ENCODE measurements around the gene LIMD2.

LIMD2 gene

DNA sequence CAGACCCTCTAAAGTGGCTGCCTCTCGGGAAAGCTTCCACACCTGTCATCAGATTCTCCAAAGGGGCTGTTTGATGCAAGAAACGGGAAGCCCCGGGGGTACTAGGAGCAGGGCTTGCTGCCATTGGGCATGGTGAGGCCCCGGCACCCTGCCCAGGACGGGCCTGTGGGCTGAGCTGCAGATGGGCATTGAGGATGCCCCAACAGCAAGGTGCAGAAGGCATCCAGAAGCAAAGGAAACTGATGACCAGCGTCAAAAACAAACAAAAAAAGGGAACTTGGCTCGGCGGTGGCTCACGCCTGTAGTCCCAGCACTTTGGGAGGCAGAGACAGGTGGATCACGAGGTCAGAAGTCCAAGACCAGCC, 1.5 kb upstream of the LIMD2 start:
- no peak for DNase-seq (ENCODE audit: low read depth)

DNA sequence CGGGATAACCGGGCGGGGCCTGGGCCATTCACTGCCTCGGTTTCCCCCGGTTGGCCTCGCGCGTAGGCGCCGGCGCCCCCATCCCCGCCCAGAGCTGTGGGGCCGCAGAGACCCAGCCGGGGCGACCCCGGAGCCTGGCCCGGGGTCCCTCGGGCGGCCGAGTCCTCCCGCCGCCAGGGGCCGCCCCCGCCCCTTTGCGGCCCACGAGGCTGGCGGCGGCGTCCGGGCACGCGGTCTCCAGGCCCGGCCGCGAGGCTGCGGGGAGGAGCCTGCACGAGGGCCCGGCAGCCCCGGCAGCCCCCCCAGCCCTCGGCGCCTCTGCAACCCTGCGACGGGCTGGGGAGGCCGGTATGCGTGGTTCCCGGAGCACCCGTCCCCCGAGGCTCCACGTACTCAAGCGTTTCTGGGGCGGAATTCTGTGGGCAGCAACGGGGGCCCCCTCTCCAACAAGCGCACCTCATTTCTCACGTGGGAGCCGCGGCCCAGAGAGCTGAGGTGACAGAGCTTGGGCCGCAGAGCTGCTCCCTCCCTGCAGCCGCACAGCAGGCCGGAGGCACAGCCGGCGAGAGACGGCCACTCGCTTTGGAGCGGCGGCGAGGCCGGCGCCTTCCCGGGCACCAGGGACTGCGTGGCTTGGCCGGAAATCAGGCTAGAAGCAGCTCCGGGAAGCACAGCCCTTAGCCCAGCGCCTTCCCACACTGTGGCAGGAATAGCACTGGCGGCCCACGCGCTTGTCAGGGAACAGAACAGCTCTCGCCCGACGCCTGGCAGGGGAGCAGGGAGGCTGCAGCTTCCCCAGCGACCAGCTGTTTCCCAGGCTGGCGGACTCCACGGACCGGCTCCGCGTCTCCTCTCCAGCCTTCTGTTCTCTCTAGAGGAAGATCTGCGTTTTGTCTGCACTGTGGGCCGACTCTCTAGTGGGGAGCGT, 867 bp upstream of the LIMD2 start:
- peak; percentile 49 for DNase-seq (ENCODE audit: low read depth)

DNA sequence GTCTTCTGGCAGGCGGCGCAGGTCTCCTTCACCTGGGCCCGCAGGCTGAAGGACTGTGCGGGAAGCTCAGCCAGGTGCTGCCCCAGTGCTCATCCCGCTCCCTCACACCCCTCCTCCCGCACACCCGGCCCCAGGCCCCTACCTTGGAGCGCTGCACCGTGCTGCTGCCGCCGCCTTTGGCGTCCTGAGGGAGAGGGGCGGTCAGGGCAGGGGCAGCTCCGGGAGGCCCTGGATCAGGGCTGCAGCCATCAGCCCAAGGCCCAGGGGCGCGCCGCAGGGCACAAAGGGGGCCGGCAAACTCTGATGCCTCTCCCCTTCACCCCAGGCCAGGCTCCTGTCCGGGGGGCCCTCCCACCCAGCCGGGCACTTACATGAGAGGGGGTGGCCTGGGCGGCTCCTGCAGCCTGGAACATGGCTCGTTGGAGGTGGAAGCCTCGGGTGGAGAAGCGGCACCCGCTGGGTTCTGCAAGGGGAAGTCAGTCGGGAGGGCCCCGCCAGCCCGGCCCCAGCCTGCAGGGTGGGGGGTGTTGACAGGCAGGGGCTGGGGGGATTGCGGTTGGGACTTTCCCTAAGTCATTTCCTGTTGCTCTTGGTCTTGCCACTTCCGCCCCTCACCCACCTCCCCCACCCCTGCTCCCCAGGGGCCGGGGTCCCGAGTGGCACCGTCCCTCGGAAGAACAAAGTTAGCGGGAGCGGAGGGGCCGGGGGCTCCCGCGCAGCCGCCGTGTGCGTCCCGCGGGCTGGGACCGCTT, 863 bp downstream of the LIMD2 start:
- DNase-seq (ENCODE audit: low read depth): no peak

DNA sequence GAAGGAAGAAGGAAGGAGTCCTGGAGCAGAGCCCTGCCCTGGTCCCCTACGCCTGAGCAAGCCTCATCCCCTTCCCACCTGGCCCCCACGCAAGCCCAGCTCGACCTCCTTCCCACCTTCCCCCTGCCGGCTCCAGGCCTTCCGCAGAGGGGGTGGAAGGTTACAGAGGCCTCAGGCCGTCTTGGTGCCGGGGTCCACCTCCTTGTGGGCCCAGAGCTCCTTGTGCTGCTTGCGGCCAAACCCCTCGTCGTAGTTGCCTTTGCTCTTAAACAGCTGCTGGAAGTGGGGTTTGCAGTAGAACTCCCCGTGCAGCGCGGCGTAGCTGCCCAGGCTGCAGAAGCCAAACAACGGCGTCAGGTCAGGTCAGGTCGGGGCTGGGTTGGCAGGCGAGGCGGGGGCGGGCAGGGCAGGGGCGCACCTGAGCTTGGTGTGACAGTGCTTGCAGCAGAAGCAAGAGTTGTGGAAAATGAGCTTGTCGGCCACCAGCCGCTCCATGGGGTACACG, 1.5 kb downstream of the LIMD2 start:
- DNase-seq (ENCODE audit: low read depth): no peak

DNA sequence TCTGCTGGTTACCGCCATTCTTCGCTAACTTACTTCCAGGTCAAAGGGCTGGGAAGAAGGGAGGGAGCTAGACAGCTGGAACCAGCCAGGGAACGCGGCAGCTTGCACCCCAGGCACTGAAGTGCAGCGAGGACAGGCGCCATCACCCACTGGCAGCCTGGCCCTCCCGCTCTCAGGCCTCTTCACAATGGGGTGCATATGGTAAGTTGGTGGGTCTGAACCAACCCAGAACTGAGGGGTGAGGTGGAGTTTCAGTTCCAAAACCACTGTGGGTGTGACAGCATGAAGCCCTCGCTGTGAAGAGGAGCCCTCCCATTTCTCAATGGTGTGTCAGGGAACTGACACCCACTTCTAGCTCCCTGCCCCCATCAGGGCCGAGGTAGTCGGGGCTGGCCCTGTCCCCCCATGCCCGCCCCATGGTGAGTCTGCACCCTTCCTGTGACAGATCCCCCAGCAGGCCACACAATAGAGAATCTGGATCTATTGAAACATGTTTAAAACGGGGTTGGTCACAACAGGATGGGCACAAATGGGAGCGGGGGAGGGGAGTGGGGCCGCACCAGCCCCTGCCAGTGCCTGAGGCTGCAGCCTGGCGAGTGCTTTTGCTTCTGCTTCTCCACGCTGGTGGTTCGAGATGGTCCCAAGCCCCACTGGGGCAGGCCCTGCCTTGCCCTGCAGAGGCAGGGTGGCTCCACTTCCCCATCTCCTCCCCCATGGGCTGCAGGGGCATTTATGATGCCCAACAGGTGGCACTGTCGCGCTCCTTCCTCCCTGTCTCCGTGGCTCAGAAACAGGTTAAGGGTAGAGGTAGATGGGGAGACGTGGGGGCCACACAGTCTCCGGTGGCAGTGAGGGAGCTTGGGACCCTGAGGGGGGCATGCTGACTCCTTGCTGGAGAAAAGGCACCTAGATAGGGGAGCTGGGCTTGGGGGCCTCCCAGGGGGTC, 2.3 kb downstream of the LIMD2 start:
- DNase-seq (ENCODE audit: low read depth): no peak

DNA sequence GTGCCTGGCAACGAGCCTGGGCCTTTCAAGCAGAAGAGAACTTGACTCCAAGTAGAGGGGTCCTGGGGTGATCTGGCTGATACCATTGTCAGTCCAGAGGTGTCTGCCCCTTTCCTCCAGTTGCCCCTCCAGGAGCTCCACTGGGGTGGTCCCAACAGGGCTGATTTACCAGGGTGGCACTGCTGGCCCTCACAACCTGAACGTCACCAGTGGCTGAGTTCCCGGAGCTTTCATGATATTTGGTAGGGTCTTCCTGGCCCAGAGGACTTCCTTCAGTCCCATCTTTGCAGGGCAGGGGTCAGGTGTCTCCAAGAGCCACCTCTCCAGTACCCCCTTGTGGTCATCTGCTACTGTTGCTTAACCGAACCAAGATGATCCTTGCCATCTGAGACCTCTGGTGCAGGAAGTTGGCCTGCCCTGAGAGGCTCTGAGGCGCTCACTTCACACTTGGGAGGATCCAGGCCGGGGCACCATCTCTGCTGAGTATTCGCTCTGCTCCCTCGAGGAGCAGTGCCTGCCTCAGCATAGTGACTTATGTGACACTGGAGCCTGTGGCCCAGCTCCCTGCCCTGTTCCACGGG, 3.5 kb downstream of the LIMD2 start:
- DNase-seq (ENCODE audit: low read depth): peak; percentile 36

DNA sequence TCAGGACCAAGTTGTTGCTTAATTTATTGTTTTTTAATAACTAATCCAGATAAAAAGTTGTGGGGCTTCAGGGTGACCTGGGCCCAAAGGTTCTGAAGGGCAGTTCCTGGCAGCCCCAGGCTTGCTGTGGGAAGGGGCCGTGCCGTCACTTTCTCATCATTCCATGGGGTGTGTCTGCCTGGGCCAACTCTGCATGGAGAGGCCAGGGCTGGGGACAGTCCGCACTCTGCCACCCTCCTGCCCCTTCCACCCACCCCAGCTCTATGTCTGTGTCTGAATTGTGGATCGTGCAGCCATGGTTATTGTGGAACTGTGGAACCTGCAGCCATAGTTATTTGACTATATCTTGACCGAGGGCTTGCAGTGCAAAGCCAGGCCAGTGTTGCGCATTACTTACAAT, 4.0 kb downstream of the LIMD2 start:
- DNase-seq (ENCODE audit: low read depth): no peak

DNA sequence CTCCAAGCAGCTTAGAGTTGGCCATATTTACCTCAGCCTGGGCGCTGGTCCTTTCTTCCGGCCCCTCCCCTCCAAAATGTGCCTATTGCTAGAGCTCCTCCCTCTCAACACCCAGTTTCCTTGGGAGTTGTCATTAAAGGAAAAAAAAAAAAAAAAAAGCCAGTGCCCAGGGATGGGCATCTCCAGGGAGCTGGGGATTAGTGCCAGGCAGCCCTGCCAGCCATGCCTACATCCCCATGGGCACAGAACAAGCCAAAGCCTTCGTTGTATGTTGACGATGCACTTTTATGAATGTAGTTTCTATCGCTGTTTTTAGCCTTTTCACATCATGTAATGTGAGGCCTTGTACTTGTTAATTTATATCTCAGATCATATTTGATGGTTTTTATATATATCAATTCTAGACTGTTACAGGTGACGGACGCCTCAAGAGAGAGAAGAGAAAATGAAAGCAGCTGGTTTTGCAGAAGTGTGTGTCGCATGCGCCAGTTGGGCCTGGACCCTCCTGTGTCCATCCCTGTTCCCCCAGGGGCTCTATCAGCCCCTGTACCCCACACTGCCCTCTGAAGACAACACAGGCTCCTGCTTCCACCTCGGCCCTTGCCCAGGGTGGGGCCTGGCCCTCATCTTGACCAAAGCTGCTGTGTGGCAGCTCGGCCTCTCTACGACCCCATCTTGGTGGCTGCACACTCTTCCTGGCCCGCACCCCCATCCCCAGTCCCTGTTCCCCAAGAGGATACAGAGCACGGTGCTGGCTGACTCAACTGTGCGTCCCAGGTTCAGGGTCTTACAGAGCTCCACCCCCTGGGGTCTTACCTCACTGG, 4.8 kb downstream of the LIMD2 start:
- DNase-seq (ENCODE audit: low read depth): no peak

DNA sequence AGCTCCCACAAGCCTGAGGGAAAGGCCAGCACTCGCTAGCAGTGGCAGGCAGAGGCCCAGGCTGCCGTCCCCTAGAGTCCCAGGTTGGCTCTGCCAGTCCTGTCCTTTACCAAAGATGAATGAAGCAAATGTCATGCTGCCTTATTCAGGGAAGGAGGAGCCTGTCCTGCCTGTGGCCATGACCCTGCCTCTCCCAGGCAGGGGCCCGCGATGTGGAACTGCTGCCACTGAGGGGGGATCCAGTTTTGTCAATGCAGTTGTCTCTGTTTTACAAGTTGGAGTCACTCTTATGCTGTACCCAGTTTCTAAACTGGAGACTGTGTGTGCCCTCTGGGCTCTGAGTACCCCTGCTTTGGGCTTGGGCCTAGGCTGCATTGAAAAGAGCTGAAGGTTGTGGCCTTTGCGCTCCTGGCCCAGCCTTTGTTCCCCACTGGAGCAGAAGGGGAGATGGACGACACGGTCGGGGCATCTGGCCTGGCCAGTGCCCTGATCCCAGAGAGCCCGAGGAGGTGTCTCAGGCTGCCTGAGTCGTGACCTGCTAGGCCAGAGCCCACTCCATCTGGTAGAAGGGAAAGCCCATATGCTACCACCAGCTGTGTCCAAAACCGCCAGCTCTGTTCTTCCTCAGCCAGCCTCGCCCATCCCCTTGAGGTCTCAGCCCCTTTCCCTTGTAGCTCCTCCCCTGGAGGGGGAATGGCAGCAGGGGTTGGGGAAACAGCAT, 5.5 kb downstream of the LIMD2 start:
- no peak for DNase-seq (ENCODE audit: low read depth)

DNA sequence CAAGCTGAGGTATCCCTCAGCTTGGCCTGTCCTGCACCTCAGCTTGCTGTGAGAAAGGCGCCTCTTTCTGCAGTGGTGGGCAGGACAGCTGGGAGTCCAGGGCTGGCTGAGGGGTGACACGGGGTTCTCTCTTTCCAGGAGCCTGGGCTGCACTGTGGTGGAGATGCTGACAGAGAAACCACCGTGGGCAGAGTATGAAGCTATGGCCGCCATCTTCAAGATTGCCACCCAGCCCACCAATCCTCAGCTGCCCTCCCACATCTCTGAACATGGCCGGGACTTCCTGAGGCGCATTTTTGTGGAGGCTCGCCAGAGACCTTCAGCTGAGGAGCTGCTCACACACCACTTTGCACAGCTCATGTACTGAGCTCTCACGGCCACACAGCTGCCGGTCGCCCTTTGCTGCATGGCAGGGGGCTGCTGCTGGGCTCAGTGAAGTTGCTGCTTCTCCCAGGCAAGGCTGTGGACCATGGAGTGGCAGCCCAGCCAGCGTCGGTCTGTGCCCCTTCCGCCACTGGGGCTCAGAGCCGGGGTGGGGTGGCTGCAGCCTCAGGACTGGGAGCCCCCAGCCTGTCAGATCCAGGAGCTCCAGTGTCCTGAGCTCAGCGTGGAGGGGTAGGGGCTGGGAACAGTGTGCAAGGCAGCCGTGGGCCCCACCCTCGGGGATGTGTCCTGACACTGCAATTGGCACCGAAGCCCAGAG, 6.4 kb downstream of the LIMD2 start:
- no peak for DNase-seq (ENCODE audit: low read depth)

DNA sequence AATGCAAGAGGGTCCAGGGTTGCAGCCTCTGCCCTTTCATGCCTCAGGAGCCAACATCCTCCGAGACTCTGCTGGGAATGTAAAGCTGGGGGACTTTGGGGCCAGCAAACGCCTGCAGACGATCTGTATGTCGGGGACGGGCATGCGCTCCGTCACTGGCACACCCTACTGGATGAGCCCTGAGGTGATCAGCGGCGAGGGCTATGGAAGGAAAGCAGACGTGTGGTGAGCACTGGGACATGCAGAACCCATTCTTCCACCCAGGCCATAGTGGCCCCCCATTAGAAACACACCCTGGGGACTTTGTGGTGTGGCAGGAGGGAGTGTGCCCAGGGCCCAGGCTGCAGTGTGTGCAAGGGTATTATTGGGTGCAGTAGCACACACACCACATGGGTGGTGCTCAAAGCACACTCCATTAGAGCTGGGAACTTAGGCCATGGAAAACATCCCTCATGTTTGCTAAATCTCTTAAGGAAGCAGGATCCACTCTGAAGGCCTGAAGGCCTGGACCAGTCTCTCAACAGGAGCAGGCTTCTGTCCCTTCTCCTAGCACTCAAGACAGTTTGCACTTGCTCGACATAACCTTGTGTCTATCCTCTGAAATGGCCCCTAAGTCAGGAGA, 7.6 kb downstream of the LIMD2 start:
- DNase-seq (ENCODE audit: low read depth): no peak

DNA sequence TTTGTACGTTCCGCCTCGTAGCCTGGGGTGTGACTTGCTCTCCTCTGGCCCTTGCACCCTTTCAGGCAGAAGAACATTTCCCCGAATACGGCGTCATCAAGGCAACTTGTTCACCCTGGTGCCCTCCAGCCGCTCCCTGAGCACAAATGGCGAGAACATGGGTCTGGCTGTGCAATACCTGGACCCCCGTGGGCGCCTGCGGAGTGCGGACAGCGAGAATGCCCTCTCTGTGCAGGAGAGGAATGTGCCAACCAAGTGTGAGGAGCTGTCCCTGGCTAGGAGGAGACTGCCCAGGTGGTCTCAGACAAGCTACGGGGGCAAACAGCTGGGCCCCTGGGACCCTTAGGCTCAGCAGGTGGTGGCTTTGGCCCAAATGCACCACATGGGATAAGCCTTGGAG, 10.4 kb downstream of the LIMD2 start:
- DNase-seq (ENCODE audit: low read depth): no peak

DNA sequence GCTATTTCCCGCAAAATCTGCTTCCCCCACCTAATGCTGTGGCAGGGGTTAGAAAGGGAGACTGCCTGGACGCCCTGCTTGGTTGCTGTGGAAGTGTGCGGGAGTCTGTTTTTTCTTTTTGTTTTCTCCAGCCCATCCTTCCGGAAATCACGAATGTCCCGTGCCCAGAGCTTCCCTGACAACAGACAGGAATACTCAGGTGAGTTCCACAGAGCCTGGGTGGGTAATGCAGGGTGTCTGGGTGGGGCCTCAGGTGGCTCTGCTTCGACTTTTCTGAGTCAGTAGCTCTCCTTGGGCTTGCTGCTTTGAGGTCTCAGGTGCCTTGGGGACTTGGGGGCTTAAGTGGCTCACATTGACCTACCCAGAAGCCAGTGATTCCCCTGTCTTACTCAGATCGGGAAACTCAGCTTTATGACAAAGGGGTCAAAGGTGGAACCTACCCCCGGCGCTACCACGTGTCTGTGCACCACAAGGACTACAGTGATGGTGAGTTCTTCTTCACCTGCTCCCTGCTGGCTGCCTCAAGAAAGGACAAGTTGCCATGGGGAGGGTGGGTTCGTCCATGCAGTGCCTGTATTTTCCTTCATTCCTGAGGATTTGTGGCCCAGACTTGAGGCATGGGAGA, 11.4 kb downstream of the LIMD2 start:
- no peak for DNase-seq (ENCODE audit: low read depth)

DNA sequence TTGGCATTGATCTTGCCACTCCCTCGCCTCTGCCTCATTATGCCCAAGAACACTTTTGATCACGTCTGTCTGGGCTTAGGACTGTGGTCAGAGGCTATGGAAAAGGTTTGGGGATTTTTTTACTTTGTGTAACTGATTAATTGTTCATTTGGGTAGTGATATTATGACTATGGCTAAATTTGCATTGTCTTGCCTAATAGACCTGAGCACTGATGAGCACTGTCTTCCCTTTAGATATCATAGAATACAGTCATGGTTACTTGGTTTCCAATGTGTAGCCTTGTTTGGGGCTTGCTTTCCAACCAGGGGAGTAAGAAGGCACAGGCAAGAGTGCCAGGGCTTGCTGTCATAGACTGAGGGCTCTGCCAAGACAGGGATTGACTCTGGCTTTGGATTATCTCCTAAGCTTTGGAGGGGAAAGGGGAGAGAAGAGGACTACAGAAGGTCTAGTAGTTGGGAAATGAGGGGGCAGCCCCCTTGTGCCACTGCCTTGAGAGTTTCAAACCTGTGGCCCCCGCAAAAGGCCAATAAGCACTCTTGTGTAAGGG, 13.7 kb downstream of the LIMD2 start:
- no peak for DNase-seq (ENCODE audit: low read depth)

DNA sequence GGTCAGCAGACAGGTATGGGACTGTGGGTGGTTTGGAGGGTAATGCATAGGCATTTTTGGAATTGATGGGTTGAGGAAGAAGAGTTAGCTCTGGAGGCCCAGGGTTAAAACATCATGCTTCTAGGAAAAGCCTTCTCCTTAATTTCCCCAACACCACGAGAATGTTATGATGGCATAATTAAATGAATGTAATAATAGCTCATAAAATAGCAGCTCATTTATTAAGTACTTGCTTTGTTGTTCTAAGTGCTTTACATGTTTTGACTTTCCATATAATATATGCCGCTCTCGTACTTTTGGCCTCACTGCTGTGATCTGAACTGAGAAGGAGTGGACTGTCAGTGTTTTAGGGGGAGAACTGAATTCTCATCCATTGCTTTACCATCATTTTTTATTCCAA, 14.3 kb downstream of the LIMD2 start:
- no peak for DNase-seq (ENCODE audit: low read depth)

DNA sequence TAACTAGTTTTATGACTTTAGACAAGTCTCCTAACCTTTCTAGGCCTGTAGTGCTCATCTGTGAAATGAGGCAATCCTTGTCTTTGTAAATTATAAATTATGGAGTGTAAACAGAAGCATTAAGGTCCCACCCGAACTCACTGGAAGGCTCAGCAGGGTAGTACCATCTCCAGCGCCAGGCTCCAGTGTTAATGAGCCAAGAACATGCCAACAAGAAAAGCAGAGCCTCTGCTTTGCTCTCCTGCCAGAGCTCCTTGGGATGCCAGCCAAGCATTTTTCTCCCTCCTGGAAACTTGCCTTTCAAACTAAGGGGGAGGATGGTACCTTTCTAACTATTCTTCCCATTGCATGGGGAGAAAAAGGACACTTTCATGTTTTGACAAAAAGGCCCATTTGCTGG, 14.9 kb downstream of the LIMD2 start:
- DNase-seq (ENCODE audit: low read depth): no peak

DNA sequence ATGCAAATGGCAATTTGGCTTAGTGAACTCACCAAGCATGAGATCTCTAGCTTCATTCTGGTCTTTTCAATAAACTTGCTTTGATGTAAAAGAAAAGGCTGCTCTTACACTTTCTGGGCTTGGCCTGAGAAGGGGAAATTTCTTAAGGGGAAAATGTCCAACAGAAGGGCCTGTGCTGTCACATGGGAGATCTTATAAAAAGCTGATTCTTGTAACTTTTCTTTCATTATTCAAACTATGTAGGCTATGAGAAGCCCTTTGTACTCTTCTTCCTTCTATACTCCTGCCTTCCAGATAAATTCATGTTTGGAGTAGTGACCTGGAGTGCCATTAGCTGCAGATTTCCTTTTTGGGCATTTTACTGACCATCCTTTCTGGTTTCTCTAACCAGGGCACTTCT, 16.9 kb downstream of the LIMD2 start:
- no peak for DNase-seq (ENCODE audit: low read depth)

DNA sequence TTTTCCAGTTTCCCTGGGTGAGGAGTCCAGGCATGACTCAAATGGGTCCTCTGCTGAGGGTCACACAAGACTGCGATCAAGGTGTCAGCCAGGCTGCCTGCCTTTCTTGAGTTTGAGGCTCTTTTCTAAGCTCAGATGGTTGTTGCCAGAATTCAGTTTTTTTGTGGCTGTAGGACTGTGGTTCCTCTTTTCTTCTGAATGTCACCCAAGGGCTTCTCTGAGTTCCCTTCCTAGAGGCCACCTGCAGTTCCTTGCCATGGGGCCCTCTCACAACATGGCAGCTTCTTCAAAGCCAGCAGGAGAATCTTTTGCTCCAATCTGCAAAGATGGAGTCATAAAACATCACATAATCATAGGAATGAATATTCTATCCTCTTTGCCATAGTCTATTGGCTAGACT, 17.5 kb downstream of the LIMD2 start:
- DNase-seq (ENCODE audit: low read depth): no peak
